ENCODE measurements around the gene PACS2.

Gene PACS2

DNA sequence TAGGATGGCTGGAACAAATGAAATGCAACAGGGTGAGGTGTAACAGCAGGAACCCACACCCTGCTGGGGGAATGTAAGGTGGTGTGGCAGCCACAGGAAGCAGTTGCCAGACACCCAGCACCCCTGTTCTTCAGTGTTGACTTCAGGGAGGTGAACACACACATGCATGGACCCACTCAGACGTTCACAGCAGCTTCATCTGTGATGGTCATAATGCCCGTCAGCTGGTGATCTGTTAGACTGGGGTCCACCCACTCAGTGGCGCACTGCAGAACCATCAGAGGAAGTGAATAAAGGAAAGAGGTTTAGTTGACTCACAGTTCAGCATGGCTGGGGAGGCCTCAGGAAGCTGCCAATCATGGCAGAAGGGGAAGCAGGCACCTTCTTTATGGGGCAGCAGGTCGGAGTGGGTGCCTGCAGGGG, 61.1 kb downstream of the PACS2 start:
- DNase-seq, result no peak

DNA sequence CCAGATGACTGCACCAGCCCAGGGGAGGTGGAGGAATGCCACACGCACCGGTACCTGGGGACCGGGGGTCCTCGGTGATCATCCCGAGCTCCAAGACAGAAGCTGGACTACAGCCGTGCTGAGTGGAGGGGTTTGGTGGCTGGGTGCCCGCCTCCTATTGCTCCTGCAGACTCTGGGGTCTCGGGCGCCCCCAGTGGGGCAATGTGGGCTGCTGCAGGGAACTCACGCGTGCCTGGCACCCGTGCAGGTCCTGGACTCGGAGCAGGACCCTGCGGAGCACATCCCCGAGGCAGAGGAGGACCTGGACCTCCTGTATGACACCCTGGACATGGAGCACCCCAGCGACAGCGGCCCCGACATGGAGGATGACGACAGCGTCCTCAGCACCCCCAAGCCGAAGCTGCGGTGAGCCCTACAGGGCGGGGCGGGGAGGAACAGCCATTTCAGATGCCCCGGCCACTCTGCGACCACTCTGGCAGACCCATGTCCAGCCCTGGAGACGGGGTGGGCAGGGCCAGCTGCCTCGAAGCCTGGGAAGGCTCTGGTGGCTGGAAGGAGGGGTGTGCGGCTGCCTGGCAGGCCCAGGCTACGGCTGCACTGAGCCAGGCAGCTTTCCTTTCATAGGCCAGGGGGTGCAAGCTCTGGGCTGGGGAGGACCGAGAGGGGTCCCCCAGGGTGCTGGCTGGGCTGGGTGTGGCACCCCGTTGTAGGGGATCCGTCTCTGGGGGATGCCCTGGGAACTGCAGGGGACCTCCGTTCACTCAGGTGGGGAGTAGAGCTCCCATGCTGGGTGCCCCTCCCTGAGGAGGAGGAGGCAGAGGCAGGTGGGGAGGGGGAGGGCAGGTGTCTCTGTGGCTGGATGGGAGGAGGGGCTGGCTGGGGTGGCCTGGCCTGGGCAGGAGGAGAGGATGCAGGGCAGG, 62.2 kb downstream of the PACS2 start:
- DNase-seq, result no peak

DNA sequence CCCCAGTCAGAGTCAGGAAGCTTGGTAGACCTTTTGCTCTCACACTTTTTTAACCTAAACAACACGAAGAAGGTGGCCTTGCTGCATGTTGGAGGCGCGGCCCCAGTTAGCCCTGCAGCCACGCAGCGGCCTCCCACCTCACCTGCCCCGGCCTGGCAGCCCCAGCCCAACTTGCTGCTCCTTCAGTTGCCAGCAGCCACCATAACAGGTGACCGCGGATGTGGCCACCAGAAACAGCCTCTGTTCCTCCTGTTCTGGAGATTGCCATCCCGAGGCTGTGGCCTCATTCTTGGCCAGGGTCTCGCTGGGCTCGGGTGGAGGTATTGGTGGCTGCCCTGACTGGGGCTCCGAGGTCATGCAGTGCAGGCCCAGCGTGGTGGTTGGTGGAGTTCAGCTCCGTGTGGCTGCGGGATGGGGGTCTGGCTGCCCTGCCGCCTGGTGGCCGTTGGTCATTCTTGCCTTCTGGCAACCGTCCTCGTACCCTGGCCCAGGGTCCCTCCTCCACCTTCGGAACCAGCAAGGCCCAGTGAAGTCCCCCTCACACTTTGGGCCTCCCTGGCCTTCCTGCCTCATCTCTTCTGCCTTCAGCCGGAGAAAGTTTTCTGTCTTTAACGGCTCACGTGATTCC, 63.1 kb downstream of the PACS2 start:
- no peak for DNase-seq

DNA sequence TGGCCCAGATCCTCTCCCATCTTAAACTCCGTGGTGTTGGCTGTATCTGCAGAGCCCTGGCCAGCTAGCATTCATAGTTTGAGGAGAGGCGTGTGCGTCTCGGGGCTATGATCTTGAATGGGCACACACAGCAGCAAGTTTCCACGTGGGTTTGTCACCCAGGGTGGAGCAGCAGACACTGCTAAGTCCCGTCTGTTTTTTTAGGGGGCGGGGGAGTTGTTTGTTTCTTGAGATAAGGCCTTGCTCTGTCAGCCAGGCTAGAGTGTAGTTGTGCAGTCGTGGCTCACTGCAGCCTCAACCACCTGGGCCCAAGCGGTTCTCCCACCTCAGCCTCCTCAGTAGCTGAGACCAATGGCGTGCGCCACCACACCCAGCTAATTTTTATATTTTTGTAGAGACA, 63.7 kb downstream of the PACS2 start:
- DNase-seq, result no peak

DNA sequence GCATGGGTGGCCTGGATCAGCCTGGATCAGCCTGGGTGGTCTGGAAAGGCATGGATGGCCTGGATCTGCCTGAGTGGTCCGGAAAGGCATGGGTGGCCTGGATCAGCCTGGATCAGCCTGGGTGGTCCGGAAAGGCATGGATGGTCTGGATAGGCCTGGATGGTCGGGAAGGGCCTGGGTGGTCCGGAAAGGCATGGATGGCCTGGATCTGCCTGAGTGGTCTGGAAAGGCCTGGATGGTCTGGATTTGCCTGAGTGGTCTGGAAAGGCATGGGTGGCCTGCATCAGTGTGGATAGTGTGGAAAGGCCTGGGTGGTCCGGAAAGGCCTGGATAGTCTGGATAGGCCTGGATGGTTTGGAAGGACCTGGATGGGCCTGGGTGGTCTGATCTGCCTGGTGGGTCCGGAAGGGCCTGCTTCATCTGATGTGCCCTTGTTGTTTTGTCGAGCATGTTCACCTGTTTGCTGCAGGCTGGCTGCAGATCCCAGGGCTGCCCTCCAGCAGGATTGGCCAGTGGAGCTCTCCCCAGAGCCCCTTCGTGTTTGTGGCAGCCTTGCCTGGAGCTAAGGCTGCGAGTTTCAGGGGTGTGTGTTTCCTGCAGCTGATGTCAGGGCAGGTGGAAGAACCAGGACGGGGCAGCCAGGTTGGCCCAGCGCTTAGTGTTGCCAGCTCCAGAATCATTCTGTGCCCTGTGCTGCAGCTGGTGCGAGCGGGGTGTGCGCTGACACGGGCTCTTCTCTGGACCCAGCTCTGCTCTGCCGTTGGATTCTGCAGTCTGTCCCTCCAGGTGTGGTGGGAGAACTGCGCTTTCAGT, 64.5 kb downstream of the PACS2 start:
- no peak for DNase-seq

DNA sequence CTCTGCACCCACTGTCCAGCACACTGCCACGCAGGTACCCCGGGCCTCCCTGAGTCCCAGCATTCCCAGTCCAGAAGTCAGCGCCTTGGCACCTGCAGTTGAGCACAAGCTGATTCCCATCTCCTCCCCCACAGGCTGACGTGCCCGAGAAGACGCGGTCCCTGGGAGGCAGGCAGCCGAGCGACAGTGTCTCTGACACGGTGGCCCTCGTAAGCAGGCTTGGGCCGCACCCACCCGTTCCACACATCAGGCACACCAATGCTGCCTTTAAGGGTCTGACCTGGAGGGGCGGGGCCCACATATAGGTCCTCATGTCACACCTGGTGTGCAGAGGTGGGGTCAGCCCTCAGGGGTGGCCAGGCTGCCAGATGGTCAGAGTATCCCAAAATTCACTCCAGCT, 65.4 kb downstream of the PACS2 start:
- no peak for DNase-seq

DNA sequence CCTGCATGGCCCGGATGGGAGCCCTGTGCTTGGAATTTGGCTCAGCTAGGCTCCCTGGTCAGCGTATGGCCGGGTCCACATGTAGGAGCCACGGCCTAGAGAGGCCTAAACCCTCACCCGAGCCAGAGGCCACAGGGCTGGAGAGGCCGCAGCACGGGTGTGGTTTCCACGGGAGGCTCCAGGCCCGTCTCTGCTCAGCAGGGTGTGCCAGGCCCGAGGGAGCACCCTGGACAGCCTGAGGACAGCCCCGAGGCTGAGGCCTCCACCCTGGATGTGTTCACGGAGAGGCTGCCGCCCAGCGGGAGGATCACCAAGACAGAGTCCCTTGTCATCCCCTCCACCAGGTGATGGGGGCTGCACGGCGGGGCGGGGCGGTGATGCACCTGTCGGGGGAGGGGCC, 66.2 kb downstream of the PACS2 start:
- no peak for DNase-seq

DNA sequence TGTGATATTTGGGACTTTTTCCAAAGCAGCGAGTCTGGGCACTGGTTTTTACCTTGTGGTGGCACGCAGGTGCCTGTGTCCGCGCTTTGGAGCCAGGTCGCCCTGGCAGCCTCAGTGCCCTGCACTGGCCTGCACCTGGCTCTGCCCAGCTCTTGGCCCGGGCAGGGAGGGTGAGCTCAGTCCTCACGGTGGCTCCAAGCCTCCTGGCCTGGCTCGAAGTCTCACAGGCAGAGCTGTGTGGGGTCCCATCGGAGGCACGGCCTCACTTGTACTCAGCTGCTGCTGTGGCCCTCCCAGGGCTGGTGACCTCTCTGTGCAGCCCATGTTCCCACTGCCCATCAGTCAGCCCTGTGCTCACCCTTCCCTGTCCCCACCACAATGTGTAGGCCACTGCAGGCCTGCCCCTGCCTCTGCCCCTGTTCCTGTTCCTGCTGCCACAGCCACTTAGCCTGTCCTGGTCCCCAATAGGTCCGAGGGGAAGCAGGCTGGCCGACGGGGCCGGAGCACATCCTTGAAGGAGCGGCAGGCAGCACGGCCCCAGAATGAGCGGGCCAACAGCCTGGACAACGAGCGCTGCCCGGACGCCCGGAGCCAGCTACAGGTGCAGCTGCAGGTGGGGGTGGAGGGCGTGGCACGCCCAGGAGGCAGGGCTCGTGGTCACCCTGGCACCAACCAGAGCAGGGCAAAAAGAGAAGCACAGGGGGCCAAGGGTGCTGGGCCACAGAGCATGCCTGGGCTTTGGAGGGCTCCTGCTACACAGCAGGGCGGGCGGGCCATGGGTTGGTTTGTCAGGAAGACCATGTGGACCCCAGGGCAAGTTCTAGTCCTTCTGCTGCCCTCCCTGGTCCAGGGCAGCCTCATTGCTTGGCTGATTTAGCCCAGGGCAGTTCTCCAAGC, 67.1 kb downstream of the PACS2 start:
- no peak for DNase-seq

DNA sequence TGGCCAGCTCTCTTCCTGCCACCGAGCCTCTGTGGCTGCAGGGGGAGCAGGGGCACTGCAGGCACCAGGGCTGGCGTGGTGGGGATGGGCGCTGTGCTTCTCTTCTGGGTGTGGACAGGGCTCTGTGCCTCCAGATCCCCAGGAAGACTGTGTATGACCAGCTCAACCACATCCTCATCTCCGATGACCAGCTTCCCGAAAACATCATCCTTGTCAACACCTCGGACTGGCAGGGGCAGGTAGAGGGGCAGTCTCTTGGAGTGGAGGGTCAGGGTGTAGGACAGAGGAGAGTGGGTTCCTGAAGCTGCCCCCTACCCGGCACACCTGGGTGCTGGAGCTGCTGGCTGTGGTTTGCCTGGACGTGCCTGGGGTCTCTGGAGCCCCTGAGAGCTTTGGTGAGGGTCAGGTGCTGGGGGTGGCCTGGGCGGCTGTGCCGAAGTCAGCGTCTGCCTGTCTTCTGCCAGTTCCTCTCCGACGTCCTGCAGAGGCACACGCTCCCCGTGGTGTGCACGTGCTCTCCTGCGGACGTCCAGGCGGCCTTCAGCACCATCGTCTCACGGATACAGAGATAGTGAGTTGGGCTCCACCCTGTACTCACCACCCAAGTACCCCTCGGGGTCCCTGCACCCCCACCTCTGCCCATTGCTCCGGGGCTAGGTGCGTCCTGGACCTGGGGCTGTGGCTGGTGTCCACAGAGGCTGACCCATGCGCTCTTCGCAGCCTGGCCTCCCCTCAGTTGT, 68.0 kb downstream of the PACS2 start:
- DNase-seq, result no peak

DNA sequence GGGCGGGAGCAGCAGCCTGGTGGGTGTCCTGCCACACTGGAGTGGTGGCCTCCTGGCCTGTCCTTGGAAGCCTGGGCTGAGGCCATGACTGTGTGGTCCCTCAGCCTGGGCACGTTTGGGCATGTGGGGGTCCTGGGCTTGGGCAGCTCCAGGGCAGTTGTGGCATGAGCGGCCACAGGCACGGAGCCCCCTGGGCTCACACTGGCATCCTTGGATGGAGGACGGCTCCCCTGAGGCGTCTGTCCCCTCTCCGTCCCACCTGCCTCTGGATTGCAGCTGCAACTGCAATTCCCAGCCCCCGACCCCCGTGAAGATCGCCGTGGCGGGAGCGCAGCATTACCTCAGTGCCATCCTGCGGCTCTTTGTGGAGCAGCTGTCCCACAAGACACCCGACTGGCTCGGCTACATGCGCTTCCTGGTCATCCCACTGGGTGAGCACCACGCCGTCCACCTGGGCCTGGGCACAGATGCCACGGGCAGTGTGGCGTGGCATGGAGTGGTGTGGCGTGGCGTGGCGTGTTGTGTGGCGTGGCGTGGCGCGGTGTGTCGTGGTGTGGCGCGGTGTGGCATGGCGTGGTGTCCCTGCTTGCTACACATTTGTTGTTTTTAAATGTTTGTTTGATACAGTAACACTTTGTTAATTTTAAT, 68.7 kb downstream of the PACS2 start:
- DNase-seq, result no peak

DNA sequence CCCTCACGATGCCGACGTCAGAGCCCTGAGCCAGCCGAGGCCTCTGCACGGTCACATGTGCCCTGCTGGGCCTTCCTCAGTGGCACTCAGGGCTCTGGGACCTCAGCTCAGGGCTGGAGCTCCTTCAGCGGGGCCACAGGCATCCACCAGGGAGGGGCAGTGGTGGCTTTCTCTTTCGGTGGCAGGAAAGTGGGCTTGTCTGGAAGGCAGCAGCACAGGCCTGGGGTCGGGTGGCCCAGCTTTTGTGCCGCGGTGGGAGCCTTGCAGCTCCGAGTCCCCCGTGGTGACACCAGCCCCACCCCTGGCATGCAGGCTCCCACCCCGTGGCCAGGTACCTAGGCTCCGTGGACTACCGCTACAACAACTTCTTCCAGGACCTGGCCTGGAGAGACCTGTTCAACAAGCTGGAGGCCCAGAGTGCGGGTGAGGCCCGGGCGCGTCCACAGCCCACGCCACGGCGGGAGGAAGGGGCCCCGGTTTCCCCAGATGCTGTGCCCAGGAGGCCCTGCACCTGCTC, 69.6 kb downstream of the PACS2 start:
- DNase-seq, result no peak

DNA sequence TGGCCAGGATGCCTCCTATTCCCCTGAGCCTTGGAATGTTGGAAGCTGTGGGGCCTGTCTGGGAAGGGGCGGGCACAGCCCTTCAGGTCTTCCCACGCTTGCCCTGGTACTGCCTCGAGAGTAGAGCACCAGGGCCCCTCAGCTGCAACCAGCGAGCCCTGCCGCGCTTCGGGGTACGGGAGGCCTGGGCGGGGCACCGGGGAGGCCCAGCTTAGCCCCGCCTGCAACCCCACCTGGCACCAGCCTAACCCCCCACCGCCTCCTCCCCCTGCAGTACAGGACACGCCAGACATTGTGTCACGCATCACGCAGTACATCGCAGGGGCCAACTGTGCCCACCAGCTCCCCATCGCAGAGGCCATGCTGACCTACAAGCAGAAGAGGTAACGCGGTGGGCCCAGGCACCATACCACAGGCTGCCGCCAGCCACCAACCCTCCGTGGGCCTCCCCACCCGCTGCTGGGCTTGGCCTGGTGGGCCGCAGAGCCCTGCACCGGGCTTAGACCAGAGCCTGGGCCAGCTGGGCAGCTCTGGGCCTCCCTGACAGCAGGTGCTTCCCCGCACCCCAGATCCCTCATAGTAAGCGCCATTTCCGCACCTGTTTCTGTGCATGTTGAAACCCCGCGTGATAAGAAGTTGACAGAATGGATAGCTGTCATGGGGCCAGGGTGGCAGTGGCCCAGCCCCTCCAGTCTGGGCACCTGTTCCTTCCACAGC, 70.2 kb downstream of the PACS2 start:
- DNase-seq, result no peak

DNA sequence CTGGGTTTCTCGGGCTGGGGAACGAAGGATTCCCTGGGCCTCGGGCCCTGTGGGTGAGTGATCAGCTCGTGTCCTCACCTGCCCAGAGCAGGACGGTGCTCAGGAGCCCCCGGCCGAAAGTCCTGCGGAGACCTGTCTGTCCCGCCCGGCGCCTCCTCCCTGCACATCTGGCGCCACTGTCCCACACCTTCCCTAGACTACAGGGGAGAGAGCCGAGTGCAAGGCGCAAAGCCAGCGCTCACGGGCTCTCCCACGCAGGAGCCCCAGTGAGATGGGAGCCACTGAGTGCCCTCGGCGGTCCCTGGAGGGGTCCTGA, 70.7 kb downstream of the PACS2 start:
- no peak for DNase-seq

DNA sequence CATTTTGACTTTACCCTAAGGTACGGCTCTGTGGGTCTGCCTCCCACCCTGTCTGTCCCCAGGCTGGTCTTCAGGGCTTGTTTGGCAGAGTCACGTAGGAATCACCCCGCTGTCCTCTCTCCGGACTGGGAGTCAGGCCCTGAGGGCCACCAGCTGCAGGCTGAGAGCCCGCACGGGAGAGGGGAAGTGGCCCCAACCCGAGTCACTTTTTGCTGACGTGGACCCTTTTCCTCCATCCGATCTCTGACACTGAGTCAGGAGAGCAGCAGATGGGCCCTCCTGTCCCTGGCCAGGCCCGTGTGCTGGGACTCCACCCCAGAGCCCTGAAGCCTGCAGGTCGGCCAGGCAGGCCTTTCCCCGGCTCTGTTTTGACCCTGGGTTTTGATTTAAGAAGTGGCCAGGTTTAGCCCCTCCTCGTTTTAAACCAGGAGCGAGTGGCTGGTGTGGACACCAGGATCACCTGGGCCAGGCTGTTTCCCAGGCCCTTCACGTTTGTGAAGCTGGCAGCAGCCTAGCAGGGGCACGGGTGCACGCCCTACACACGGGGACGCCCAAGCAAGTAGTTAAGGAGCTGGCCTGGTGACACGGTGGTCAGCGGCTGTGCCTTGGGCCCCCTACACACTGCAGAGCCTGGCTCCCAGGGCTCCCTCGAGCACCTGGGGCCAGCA, 71.3 kb downstream of the PACS2 start:
- DNase-seq, result no peak

DNA sequence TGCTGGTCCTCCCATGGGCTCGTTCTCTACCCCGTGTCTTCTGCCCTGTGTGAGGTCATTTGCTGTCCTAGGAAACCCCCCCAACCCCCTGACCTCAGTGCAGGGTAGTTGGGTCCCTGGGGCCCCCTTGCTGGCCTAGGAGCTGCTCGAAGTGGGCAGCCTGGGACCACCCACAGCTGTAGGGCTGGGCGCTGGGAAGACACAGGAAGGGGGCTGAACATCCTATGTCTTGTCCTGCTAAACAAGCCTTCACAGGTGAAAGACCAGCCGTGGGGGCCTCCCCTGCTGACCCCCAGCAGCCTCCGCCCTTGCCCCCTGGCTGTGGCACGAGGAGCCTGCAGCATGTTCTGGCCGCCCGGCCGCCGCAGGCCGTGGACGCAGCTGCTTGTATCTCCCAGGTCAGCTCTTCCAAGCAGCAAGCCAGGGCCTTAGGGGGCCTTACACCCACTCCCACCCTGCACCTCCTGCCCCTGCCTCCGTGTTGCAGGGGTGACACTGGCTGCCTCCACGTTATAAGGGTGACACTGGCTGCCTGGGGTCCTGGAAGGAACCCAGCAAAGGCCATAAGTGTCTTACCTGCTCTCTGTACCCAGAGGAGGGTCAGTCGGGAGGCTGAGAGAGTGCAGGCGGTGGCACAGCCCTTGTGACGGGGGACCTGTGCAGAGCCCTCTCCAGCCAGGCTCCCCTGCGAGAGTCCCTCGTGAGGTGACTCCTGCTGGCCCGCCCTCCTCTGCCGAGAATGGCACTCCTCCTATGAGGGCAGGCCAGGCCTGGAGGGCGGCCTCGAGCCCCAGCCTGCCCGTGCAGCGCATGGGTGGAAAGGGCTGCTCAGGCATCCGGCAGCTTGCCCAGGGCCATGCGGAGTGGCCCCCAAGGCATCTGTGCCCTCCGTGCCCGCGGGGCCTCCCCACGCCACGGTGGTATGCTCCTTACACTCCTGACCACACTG, 72.3 kb downstream of the PACS2 start:
- DNase-seq, result no peak

DNA sequence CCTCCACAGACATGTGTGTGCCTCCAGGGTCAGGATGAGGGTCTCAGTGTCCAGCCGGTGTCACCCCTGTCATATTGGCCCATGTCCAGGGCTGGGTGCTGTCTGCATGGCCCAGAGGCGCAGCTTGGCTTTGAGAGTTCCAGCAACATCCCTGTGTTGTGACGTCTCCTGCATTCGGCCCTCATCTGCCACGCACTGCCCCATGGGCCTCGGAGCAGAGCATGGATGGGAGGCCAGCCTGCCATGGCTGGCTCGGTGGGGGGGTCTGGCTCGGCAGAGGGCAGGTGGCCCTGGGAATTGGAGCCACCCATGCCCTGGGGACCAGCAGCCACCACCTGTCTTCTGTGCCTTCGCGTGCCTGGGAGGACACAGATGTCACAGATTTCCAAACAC, 73.0 kb downstream of the PACS2 start:
- DNase-seq, result no peak

DNA sequence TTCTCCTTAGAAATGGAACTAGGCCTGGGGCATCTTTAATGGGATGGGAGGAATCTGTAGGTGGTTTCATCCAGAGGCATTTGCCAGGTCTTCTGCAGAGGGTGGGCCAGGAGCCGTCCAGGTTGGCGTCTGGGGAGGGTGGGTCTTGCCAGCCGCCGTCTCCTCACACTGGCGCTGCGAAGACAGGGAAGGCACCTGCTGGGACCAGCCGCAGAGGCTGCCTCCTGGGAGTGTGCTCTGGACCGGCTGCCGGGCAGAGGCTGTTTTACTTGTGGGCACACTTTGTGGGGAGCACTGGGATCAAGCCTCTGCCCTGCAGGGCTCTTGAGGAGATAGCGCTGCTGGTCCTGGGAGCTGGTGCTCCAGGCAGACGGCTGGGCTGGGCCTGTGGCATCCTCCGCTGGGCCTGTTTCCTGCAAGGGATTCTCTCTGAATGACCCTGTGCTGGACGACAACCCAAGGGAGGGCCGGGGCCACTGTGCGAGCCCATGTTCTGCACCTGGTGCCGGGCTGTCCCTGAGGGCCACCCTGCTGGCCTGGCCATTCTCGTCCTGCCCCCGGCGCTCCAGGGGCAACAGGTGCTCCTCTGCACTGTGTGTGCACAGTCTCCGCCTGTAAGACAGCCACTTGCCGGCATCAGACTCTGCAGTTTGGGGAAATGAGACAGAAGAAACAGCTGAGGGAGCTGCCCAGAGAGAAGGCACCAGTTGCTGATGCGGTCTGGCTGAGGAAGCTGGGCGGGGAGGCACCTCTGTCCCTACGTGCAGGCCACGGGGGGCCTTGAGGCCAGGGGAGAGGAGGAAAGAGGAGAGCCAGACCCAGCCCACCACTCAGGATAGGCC, 73.8 kb downstream of the PACS2 start:
- DNase-seq, result no peak

DNA sequence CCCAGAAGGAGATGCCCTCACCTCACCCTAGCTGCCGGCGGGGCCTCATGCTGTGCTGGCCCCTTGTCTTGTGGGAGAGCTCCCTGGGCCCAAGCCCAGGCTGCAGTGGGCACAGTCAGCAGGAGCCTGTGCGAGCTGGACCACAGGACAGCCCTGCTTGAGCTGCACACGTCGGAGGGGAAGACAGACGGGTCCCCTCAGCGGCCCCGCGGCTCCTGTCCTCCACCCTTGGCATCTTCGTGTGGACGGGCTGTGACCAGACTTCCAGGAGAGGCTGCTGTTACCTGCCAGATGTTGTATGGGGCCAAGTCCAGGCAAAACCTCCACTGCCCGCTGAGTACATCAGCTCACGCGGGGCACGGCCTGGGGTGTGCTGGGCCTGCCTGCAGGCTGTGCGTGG, 74.4 kb downstream of the PACS2 start:
- no peak for DNase-seq
